Measurements from ENCODE around the gene GRID1.

DNA sequence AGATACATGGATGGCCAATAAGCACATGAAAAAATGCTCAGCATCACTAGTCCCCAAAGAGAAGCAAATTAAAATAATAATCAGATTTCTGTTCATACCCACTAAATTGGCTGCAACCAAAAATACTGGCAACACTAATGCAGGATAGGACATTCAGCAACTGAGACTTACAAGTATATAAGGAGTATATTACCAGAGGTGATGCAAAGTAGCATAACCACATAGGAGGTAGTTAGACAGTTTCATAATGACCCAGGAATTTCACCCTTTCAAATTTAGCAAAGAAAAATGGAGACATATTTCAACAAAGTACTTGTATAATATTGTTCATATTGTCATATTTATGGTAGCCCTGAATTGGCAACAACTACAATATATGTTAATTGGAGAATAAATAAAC, 727.8 kb downstream of the GRID1 start:
- TF ChIP-seq, protein P1, sequence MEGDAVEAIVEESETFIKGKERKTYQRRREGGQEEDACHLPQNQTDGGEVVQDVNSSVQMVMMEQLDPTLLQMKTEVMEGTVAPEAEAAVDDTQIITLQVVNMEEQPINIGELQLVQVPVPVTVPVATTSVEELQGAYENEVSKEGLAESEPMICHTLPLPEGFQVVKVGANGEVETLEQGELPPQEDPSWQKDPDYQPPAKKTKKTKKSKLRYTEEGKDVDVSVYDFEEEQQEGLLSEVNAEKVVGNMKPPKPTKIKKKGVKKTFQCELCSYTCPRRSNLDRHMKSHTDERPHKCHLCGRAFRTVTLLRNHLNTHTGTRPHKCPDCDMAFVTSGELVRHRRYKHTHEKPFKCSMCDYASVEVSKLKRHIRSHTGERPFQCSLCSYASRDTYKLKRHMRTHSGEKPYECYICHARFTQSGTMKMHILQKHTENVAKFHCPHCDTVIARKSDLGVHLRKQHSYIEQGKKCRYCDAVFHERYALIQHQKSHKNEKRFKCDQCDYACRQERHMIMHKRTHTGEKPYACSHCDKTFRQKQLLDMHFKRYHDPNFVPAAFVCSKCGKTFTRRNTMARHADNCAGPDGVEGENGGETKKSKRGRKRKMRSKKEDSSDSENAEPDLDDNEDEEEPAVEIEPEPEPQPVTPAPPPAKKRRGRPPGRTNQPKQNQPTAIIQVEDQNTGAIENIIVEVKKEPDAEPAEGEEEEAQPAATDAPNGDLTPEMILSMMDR (IDR thresholded peaks at IDR 0.05; ENCODE audit: insufficient read depth, low read depth, low read length): no peak
- no peak for TF ChIP-seq EZH2 (IDR thresholded peaks at IDR 0.05; ENCODE audit: insufficient read depth, low read length)
